Fibroblast of the conjunctiva (primary cell): ENCODE measurements around the gene MUC5B.

ENCODE experiments used
- DNase-seq: peaks from one replicate; pipeline ENCODE4 v3.0.0-alpha.2; 2010; ENCODE audit warnings: low read depth

MUC5B gene

GRCh38 chr11:1192741-1193325 is 30.0 kb upstream of the MUC5B start:
- no peak for DNase-seq

DNA sequence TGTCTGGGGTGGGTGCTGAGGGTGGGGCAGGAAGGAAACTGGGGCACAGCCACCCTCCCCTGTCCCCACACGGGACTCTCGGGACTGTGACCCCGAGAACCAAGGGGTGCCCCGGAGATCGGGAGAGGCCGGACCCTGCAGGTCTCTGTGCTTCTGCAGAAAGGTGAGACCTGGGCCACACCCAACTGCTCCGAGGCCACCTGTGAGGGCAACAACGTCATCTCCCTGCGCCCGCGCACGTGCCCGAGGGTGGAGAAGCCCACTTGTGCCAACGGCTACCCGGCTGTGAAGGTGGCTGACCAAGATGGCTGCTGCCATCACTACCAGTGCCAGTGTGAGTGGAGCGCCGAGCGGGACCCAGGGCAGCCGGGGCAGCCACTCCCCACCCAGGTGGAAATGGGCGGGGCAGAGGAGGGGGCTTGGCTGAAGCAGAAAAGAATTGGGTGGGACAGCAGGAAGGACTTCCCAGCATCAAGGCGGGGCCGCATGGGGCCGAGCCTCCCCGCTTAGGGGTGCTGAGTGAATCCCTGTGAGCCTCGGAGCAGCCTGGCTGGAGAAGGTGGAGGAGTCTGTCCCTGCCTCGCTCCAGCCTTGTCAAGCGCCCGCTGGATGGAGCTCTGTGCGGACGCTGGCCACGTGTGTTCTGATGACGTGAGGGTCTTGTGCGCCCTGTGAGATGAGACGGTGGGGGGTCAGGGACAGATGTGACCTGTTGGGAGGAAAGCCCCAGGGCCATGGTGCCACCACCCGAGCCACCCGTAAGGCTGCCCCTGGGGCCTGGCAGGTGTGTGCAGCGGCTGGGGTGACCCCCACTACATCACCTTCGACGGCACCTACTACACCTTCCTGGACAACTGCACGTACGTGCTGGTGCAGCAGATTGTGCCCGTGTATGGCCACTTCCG is 29.3 kb upstream of the MUC5B start:
- DNase-seq = no peak

DNA sequence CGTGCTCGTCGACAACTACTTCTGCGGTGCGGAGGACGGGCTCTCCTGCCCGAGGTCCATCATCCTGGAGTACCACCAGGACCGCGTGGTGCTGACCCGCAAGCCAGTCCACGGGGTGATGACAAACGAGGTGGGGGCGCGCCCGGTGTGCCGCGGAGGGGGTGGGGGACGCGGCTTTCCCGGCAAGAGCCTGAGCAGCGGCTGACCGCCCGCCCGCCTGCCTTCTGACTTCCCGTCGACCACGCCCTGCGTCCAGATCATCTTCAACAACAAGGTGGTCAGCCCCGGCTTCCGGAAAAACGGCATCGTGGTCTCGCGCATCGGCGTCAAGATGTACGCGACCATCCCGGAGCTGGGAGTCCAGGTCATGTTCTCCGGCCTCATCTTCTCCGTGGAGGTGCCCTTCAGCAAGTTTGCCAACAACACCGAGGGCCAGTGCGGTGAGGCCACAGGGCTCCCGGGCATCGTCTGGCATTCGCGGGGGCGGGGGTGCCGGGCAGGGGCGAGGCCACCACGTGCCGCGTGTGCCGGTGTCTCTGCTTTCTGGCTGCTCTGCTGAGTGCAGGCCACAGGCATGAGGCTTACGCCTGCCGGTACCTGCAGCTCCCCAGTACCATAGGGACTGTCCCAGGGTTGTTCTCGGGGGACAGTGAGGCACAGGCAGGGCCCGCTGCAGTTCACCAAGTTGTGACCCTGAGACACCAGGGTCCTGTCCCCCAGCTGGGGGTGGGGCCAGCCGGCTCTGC is 28.5 kb upstream of the MUC5B start:
- no peak for DNase-seq

GRCh38 chr11:1194977-1195681 is 27.7 kb upstream of the MUC5B start:
- no peak for DNase-seq

- DNase-seq = no peak
Measured at GRCh38 chr11:1195682-1196515, 27.0 kb upstream of the MUC5B start.

DNA sequence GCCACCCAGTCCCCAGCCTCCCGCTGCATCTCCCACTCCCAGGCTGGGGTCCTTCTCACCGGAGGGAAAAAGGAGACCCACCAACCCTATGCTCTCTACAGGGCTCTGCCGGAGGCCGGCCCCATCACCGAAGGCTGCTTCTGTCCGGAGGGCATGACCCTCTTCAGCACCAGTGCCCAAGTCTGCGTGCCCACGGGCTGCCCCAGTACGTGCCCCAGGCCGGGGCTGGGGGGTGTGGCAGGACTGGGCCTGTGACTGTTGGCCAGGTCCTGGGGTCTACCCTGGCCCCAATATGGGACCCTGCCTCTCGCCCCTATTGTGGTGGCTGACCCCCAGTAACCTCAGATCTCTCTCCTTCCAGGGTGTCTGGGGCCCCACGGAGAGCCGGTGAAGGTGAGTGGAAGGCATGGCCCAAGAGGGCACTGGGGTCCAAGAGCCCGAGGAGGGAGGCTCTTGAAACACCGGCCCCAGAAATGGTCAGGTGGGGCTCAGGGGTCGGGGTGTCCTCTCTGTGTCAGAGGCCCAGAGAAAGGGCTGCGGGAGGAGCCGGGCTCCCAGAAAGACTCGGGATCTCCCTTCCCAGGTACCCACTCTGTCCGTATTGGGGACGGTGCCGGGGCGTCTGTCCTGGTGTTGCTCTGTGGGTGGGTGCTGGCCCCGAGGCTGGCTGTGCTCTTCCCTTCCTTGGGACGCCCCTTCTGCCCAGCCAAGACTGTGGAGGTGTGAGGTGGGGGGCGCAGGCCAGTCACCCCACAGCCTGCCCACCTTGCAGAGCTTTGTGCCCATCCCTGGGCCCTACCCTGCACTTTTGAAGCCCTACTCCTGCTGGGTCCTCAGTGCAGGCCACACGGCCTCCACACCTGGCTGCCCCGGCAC is 26.1 kb upstream of the MUC5B start:
- DNase-seq = no peak

- no peak for DNase-seq
Measured at GRCh38 chr11:1197431-1197885, 25.4 kb upstream of the MUC5B start.

- DNase-seq = no peak
Measured at GRCh38 chr11:1197886-1198560, 24.8 kb upstream of the MUC5B start.

DNA sequence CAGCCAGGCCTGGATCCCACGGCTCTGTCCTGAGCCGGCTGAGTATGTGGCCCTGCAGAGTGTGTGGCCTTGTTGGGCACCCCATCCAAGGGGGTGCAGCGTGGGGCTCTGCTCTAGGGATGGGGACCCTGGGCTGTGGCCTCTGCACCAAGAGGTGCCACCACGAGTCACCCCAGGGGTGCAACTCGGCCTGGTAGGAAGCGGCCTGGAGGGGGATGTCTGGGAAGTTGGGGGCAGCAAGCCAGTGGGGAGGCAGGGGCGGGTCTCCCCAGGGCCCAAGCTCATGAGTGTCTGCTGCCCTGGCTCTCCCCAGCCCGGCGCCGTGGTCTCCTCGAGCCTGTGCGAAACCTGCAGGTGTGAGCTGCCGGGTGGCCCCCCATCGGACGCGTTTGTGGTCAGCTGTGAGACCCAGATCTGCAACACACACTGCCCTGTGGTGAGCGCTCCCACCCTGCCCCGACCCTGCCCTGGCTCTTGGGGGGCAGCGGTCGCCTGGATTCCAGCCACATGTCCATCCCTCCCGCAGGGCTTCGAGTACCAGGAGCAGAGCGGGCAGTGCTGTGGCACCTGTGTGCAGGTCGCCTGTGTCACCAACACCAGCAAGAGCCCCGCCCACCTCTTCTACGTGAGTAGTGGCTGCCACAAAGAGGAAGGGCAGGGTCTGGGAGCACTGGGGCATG is 24.2 kb upstream of the MUC5B start:
- DNase-seq = no peak

GRCh38 chr11:1199241-1199750 is 23.6 kb upstream of the MUC5B start:
- DNase-seq = no peak

DNA sequence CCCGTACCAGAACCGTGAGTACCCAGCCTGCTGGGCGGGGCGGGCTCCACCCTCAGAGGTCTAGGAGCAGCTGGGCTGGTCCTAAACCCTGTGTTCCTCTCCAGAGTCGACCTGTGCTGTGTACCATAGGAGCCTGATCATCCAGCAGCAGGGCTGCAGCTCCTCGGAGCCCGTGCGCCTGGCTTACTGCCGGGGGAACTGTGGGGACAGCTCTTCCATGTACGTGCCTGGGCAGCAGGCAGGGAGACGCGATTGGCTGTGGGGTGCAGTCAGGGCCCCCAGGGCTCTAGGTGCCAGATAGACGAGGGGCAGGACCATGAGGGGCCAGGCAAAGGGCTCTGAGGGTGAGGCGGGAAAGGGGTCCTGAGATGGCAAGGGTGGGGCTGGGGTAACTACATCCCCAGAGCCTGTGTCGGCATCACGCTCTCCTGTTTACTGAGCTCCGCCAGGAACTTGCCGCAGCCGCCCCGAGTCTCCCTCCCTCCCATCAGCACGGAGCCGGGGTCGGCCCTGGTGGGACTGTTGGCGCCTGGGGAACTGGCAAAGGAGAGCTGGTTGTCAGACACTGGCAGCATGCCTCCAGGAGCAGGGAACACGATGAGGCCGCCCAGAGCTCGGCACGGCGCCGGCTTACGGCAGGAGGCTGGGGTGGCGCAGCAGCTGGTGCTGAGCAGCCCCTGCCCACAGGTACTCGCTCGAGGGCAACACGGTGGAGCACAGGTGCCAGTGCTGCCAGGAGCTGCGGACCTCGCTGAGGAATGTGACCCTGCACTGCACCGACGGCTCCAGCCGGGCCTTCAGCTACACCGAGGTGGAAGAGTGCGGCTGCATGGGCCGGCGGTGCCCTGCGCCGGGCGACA is 22.9 kb upstream of the MUC5B start:
- no peak for DNase-seq

- DNase-seq = no peak
Measured at GRCh38 chr11:1200611-1201191, 22.2 kb upstream of the MUC5B start.

DNA sequence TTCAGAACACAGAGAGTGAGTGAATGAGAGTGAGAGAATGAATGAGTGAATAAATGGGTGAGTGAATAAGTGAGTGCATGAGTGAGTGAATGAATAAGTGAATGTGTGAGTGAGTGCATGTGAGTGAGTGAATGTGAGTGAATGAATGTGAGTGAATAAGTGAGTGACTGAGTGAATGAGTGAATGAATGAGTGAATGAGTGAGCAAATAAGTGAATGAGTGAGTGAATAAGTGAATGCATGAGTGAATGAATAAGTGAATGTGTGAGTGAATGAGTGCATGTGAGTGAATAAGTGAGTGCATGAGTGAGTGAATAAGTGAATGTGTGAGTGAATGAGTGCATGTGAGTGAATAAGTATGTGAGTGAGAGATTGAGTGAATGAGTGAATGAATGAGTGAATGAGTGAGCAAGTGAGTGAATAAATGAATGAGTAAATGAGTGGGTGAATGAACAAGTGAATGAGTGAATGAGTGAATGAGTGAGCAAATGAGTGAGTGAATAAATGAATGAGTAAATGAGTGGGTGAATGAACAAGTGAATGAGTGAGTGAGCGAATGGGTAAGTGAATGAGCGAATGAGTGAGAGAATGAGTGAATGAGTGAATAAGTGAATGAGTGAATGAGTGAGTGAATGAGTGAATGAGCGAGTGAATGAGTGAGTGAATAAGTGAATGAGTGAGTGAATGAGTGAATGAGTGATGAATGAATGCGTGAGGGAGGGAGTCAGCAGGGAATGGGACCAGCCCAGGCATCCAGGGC is 21.3 kb upstream of the MUC5B start:
- DNase-seq = no peak

DNA sequence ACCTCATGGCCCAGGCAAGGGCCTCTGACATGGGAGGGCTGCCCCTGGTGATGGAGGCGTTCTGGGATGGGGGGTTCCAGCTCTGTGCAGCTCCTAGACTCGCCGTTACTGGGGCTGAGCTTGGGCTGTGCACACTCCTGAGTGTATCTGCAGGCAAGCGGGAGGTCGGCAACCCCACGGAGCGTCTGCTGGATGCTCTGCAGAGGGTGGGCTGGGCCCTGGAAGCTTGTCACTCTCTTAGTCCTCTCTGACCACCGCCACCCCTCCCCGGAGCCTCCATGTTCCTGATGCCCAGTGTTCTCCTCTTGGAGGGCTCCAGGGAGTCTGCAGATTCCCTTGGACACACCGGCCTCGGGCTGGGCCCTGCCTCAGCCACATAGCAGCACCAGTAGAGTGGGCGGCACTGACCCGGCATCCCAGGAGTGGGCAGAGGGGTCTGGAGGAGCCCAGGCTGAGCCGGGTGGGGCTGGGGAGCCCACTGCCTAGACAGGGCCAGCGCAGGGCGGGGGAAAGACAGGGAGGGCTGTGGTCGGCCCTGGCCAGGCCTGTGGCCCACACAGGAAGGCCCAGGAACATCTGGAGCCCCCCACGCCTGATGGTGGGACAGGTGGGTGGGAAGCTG is 20.6 kb upstream of the MUC5B start:
- DNase-seq = no peak

- DNase-seq = peak; percentile 1
Measured at GRCh38 chr11:1202776-1203504, 19.9 kb upstream of the MUC5B start.
